GM18858 (cell line): Measurements from ENCODE around the gene RELL1.
"Not testable (repeated sequence)": the region's sequence is repeated elsewhere in the genome, so short reads cannot be mapped to it uniquely, and the experiment has no call there.

Source experiments
- ATAC-seq: cut with Tn5 transposase; IDR thresholded peaks from one replicate; pipeline ENCODE4 v1.9.1; 2021; ENCODE audit not compliant: unreplicated experiment

Gene RELL1

DNA sequence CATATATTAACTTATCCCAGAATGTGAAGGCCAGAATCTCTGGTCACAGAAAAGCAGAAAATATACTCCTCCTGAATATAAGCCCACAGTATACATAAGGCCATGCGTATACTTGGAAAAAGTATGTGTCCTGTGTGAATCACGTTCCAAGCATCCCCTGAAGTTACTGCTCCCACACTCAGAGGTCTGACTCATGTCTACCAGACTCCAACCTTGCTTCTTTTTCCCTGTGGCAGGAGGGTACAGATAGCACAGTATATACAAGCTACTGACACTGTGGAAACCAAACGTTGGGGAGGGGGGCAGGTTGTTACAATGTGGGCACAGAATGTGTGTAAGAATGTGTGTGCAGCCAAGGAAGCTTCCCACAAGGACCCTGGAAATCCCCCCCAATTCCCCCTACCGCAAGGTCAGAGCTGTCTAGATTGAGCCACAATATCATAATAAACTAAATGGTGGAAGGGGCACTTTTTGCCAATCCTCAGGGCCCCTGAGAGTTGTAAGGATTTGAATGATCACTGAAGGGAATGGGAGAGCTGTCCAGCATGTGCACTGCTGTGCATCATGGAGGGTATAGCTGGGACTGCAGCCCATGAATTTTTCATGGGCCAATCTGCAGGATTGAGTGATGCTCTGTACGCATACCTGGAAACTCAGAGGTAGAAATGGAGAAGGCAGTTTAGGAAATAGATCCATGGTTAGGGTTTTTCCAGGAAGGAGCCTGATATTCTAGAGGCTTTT, 7.4 kb upstream of the RELL1 start:
- no peak for ATAC-seq

GRCh38 chr4:37693030-37693429, 6.9 kb upstream of the RELL1 start:
- no peak for ATAC-seq

GRCh38 chr4:37690976-37691375, 4.8 kb upstream of the RELL1 start:
- ATAC-seq, result no peak

DNA sequence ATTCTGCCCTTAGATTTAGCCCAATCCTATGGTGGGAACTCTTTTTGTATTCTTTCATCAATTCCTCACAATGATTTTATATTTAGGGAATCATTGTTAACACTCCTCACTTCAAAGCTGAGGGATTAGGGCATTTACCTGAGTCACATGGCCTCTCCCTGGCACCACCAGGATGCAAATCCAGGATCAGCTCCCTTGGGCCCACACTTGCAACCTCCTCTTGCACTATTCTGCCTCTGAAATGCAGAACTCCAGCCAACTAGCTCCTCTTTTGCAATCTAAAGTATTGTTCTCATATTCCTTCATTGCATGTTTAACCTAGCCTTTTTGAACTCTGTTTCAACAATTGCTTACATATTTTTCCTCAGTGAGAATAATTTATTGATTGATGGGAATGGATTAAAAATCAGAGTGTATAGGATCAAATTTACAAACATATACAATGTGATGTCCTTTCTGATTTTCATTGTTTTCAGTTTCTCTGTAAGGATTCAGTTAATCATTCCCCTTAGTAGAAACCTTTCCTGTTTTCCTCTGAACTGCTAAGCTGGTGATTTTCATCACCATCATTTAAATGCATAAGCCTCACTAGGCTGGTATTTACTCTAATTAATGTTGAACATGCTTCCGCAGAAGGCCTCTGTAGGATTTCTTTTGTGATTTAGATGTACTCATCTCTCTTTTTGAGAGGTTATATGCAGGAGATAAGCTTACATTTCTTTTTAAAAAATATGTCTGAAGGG, 3.3 kb upstream of the RELL1 start:
- ATAC-seq, result no peak

DNA sequence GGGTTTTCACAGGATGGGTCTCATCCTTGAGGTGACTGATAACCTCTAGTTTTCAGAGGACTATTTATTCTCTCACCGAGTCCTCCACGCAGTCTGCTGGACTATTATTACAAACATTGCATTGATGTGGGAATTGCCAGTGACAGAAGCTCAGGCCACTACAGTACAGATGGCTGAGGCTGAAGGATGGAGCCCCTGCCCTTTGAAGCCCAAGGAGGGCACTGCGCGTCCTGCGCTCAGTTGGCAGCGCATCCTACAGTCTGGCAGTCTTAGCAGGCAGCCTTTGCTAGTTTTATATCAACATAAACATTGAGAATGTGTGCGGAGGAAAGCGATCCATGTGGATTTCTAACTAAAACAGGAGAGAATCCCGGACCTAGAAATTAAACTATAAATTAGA, 1.5 kb upstream of the RELL1 start:
- ATAC-seq, result no peak

DNA sequence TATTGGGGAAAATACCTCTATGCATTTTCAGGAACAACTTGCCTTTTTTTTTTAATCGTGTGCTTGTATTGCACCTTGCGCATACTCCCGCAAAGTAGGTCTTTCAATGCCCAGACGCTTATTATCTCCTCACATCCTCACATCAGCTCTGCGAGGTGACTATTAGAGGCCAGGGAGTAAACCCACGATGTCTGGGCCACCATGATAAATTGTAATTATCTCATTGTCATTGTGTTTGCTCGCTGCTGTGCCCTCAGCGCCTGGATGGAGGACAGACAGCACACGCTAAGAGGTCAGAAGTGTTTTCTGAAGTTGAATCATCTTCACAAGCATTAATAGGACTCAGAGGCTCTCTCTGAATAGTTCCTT, 1.0 kb upstream of the RELL1 start:
- no peak for ATAC-seq

DNA sequence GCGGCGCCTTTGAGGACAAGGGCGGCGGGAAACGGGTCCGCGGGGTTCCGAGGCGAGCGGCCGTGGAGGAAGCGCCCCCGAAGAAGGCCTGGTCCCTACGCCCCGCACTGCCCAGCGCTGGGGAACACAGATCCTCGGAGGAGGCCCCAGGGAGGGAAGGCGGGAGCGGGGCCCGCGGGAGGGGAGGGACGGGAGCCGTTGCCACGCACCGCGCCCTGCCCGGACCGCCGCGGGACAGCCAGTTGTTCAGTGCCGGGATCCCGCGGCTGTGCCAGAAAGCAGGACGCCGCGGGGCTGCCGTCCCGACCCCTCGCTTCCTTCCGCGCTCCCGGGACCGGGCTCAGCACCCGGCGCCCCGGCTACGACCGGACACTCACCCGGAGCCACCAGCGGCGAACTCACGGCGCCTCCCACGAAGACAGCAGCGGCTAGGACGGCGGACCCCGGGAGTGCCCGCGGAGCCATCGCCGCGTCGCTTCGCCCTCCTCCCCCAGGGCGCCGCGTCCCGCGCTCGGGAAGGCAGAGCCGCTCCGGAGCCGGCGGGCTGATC, 278 bp downstream of the RELL1 start:
- ATAC-seq, result peak; percentile 1

GRCh38 chr4:37685161-37685822, 884 bp downstream of the RELL1 start:
- no peak for ATAC-seq

DNA sequence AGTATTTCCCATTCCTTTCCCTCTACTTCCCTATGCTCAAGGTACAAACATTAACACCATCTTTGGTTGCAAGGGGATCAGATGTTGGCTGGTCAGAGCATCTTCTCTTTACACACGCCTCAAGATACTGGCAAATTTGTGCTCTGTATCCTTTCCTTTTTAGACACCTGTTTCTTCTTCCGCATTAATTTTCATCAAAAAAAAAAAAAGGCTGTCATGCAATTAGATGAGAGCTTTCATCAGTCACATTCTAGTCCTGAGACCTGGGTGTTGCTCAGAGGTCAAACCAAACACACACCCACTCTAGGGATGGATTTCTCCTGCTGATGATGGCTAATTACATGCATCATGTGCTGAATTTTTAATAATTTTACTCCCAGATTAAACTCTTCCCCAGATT, 2.0 kb downstream of the RELL1 start:
- no peak for ATAC-seq

- peak; percentile 43 for ATAC-seq
Measured at GRCh38 chr4:37682701-37683401, 3.3 kb downstream of the RELL1 start.

GRCh38 chr4:37680089-37680488, 6.1 kb downstream of the RELL1 start:
- no peak for ATAC-seq

GRCh38 chr4:37679301-37679700, 6.9 kb downstream of the RELL1 start:
- ATAC-seq, result no peak

DNA sequence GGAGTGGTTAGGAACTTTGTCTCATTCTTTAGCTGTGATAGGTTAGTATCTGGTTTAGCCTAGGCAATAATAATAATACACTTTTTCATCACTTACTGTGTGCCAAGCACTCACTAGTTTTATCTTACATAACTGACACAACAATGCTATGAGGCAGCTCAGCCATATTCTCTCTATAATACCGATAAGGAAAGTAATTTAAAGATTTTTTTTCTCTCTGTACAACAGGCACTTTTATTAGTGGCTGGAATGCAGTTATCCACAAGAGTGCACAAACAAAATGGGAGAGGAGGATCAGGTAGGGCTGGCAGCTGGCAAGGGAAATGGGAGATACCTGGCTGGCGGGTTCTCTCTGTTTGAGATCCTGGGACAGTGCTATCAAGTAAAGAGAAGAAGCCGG, 7.6 kb downstream of the RELL1 start:
- ATAC-seq, result no peak

GRCh38 chr4:37675587-37676290, 10.4 kb downstream of the RELL1 start:
- ATAC-seq, result peak; percentile 85

DNA sequence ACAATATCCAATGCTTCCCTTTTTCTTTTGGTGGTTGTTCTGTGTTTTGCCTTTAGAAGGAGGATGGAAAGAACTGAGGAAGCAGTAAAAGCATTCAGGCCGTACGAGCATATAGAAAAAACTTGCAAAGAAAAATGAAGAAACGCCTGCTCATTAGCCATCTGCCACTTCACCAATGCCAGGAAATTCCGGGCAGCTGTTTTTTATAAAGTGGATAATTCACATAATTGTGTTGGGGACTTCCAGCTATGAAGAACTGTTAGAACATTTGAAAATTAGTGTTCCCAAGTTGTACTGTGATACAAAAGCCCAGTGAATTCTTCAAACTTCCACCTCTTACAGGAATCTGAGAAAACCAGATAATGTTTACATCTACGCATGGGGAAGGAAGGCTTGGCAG, 11.7 kb downstream of the RELL1 start:
- no peak for ATAC-seq

DNA sequence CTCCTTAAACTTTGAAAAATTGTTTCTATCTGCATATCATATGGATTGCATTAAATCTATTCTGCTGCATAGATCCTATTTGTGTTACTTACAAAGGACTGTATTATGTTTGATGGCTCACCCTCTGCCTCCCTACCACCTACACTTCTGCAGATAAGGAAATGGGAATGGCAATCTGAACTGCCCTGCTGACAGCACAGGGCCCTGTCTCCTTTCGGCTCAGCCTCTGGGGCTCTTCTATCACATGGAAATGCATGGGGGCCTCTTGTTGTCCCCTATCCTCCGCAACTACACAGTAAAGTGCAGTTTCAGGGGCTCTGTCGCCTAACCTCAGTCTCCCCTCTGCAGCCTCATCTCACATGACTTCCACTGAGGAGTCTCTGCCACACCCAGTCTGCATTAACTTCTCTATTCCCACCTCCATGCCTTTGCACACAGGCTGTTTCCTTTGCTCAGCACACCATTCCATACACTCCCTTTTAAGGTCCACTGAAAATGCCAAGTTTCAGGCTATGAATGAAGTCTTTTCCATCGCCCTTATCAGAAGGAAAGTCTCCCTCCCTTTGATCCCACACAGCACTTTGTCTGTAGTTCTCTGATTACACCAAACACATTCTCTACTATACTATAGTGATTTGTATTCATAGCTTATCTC, 12.5 kb downstream of the RELL1 start:
- no peak for ATAC-seq

- ATAC-seq, result no peak
Measured at GRCh38 chr4:37671072-37671471, 15.1 kb downstream of the RELL1 start.

DNA sequence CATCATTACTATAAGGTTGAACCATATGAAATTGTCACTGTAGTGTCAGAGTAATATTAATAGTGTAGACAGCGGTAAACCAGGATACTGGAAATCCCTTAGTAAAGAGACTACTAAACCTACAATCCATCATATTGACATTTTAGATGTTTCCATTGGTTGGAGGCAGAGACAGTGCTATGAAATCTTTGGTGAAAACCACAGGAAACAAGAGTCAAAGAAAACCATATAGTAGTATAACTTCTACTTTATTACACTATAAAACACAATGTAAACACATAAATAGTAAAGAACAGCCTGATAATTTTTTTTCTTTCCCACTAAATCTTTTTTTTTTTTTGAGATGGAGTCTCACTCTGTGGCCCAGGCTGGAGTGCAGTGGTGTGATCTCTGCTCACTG, 15.9 kb downstream of the RELL1 start:
- ATAC-seq, result no peak

DNA sequence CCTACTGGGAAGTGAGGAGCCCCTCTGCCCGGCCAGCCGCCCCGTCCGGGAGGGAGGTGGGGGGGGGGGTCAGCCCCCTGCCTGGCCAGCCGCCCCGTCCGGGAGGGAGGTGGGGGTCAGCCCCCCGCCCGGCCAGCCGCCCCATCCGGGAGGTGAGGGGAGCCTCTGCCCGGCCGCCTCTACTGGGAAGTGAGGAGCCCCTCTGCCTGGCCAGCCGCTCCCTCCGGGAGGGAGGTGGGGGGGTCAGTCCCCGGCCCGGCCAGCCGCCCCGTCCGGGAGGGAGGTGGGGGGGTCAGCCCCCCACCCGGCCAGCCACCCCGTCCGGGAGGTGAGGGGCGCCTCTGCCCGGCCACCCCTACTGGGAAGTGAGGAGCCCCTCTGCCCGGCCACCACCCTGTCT, 17.1 kb downstream of the RELL1 start:
- not testable (repeated sequence) for ATAC-seq
